PC-9 (cell line): ENCODE data around the gene NUP50. TPM values are rescaled to one million over a fixed set of nuclear protein-coding genes. Genes with fewer than 3 reads are reported as not detected.

Source experiments
- BruUV-seq: library from RNA; stranded (reverse); fragments of 400-500 nt; replicated peaks from 2 replicates; lab custom pipeline; 2021; lab: Mats Ljungman, UMichigan
- CTCF ChIA-PET: fragments of 300-600 bp; sonication (Branson Sonifier 250); formaldehyde crosslinking; loops from one replicate; lab custom pipeline; 2022; ENCODE audit warnings: antibody characterized with exemption; lab: Charles Lee
- POLR2A ChIA-PET: fragments of 300-600 bp; sonication (Branson Sonifier 250); formaldehyde crosslinking; loops from one replicate; lab custom pipeline; 2022; ENCODE audit warnings: antibody characterized with exemption; ENCODE audit not compliant: unreplicated experiment; lab: Charles Lee
- DNase-seq, 2 experiments: peaks; one replicate each; pipeline versions ENCODE4 v3.0.0 to v3.0.0-alpha.2; 2015 to 2022; ENCODE audit warnings: mixed read lengths in 1 of 2
- H2AFZ ChIP-seq: fragments of 200-600 bp; sonication (generic); 2 replicates; pipeline ENCODE4 v1.8.1; 2017; ENCODE audit warnings: antibody characterized with exemption
- H3F3A ChIP-seq: fragments of 200-600 bp; sonication (generic); 2 replicates; pipeline ENCODE4 v1.8.1; 2017; ENCODE audit warnings: antibody characterized with exemption, mild to moderate bottlenecking, low read depth; ENCODE audit not compliant: insufficient read depth
- H3K27ac ChIP-seq: fragments of 200-600 bp; sonication (generic); 2 replicates; pipeline ENCODE4 v1.6.1; 2016; ENCODE audit warnings: mixed run types
- H3K27me3 ChIP-seq: fragments of 200-600 bp; sonication (generic); 2 replicates; pipeline ENCODE4 v1.6.1; 2016; ENCODE audit warnings: low read depth, mixed run types; ENCODE audit not compliant: insufficient read depth
- H3K36me3 ChIP-seq: fragments of 200-600 bp; sonication (generic); 2 replicates; pipeline ENCODE4 v1.6.1; 2016; ENCODE audit warnings: low read depth, mixed run types
- H3K4me1 ChIP-seq: fragments of 200-600 bp; sonication (generic); replicated peaks from 2 replicates; pipeline ENCODE4 v1.6.1; 2016; ENCODE audit warnings: mixed run types; ENCODE audit not compliant: insufficient read depth
- H3K4me2 ChIP-seq: fragments of 200-600 bp; sonication (generic); 2 replicates; pipeline ENCODE4 v1.6.1; 2017; ENCODE audit warnings: mixed run types
- H3K4me3 ChIP-seq: fragments of 200-600 bp; sonication (generic); 2 replicates; pipeline ENCODE4 v1.6.1; 2016; ENCODE audit warnings: mixed run types
- H3K79me2 ChIP-seq: fragments of 200-600 bp; sonication (generic); 2 replicates; pipeline ENCODE4 v1.6.1; 2017; ENCODE audit warnings: low read depth, mixed run types
- H3K9me2 ChIP-seq: fragments of 200-600 bp; sonication (generic); 2 replicates; pipeline ENCODE4 v1.8.1; 2017; ENCODE audit warnings: mild to moderate bottlenecking; ENCODE audit not compliant: insufficient read depth
- H3K9me3 ChIP-seq: fragments of 200-600 bp; sonication (generic); 2 replicates; pipeline ENCODE4 v1.8.1; 2016; ENCODE audit warnings: low read depth; ENCODE audit not compliant: insufficient read depth
- H4K20me1 ChIP-seq: fragments of 200-600 bp; sonication (generic); 2 replicates; pipeline ENCODE4 v1.8.1; 2017; ENCODE audit not compliant: insufficient read depth
- EZH2 ChIP-seq: fragments of 200-600 bp; sonication (generic); IDR thresholded peaks from 2 replicates; pipeline ENCODE4 v1.8.0; 2017; ENCODE audit warnings: antibody characterized with exemption, low read depth
- intact Hi-C: fragments of 100-400 bp; cut with micrococcal nuclease; formaldehyde crosslinking; loops from one replicate; pipeline ENCODE4 v1.10.0; 2022; ENCODE audit not compliant: unreplicated experiment
- total RNA-seq: library from RNA; stranded (reverse); gene quantifications from 2 replicates; pipeline ENCODE4 v1.2.3, GENCODE V29; 2021
- TF ChIP-seq, protein P1 (sequence below): fragments of 200-600 bp; sonication (generic); conservative IDR thresholded peaks from 2 replicates; pipeline ENCODE4 v1.6.1; 2017; ENCODE audit warnings: mixed run types, antibody characterized with exemption, mild to moderate bottlenecking, moderate library complexity

Gene NUP50
- total RNA-seq, 1 experiment from 2014 or later, result 84.0 TPM

DNA sequence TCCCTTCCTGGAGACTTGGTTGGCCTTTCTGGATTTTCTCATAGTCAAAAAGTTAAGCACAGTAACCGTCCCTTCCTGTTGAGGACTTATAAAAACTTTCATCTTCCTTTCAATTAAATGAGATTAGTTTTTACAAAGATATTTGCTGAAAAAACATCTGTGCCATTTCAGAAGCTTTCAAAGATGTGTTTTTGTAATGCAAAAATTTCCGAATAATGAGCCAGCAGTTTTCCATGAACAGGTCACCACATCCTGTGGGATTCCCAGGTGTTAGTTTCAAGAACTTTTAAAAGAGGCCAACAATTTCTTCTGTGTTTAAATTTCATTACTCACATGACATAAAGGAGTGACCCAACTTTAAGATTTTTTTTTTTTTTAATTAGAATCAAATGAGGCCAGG is 18.0 kb downstream of the NUP50 start:
- no peaks in the 10 kb centered on the region for H3K9me2 ChIP-seq
- H3K79me2 ChIP-seq, result peaks cover 31% of the 10 kb centered on the region
- intact Hi-C loops, result no loop called here
- H3F3A ChIP-seq, result peaks cover 12% of the 10 kb centered on the region; the same call in 1 of the 2 replicates
- TF ChIP-seq EZH2, result no peak
- TF ChIP-seq, protein P1, sequence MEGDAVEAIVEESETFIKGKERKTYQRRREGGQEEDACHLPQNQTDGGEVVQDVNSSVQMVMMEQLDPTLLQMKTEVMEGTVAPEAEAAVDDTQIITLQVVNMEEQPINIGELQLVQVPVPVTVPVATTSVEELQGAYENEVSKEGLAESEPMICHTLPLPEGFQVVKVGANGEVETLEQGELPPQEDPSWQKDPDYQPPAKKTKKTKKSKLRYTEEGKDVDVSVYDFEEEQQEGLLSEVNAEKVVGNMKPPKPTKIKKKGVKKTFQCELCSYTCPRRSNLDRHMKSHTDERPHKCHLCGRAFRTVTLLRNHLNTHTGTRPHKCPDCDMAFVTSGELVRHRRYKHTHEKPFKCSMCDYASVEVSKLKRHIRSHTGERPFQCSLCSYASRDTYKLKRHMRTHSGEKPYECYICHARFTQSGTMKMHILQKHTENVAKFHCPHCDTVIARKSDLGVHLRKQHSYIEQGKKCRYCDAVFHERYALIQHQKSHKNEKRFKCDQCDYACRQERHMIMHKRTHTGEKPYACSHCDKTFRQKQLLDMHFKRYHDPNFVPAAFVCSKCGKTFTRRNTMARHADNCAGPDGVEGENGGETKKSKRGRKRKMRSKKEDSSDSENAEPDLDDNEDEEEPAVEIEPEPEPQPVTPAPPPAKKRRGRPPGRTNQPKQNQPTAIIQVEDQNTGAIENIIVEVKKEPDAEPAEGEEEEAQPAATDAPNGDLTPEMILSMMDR, result no peak
- H3K9me3 ChIP-seq, result no peaks in the 10 kb centered on the region
- CTCF ChIA-PET, result no interaction called here
- no peak overlapping the region for H2AFZ ChIP-seq
- H3K27ac ChIP-seq, result no peak overlapping the region
- BruUV-seq, result no TSS peak
- DNase-seq, result no peak
- H4K20me1 ChIP-seq, result peaks cover 31% of the 10 kb centered on the region
- peaks cover 38% of the 10 kb centered on the region for H3K36me3 ChIP-seq
- no peak overlapping the region for H3K4me3 ChIP-seq
- H3K4me2 ChIP-seq, result no peak overlapping the region
- POLR2A ChIA-PET, result no interaction called here
- no peaks in the 10 kb centered on the region for H3K4me1 ChIP-seq
- H3K27me3 ChIP-seq, result no peaks in the 10 kb centered on the region

GRCh38 chr22:45183974-45184373 is 20.2 kb downstream of the NUP50 start:
- Histone ChIP-seq H3K79me2 (peaks cover 21% of the 10 kb centered on the region; the same call in 1 of the 2 replicates), H3K4me3 (no peak overlapping the region), H3K9me2 (no peaks in the 10 kb centered on the region), H4K20me1 (peaks cover 36% of the 10 kb centered on the region), H3F3A (peaks cover 16% of the 10 kb centered on the region; the same call in 1 of the 2 replicates), H3K4me2 (no peak overlapping the region), H3K36me3 (peaks cover 32% of the 10 kb centered on the region), H2AFZ (no peak overlapping the region), H3K27ac (no peak overlapping the region), H3K9me3 (no peaks in the 10 kb centered on the region), H3K4me1 (no peaks in the 10 kb centered on the region), H3K27me3 (no peaks in the 10 kb centered on the region)
- ChIA-PET CTCF (no interaction called here), POLR2A (no interaction called here)
- no peak for DNase-seq
- no TSS peak for BruUV-seq
- no peak for TF ChIP-seq EZH2
- intact Hi-C loops, result no loop called here

- BruUV-seq, result TSS peak; percentile 3
- Histone ChIP-seq H3K4me2 (no peak overlapping the region), H2AFZ (no peak overlapping the region), H3K4me3 (no peak overlapping the region), H3K4me1 (no peaks in the 10 kb centered on the region), H3K79me2 (peaks cover 4% of the 10 kb centered on the region; the same call in 1 of the 2 replicates), H3K27ac (no peak overlapping the region), H4K20me1 (peaks cover 18% of the 10 kb centered on the region), H3K9me2 (no peaks in the 10 kb centered on the region), H3K27me3 (no peaks in the 10 kb centered on the region), H3F3A (peaks cover 30% of the 10 kb centered on the region; the same call in 1 of the 2 replicates), H3K9me3 (no peaks in the 10 kb centered on the region), H3K36me3 (peaks cover 15% of the 10 kb centered on the region)
- intact Hi-C loops, result no loop called here
- CTCF ChIA-PET, result no interaction called here
- TF ChIP-seq, protein P1, result no peak
- TF ChIP-seq EZH2, result no peak
- POLR2A ChIA-PET, result no interaction called here
- peak in 1 of 2 experiments; percentile 29 for DNase-seq
These were observed 22.2 kb downstream of the NUP50 start for GRCh38 chr22:45185718-45186514.
